ENCODE results near the gene C1QTNF9.

DNA sequence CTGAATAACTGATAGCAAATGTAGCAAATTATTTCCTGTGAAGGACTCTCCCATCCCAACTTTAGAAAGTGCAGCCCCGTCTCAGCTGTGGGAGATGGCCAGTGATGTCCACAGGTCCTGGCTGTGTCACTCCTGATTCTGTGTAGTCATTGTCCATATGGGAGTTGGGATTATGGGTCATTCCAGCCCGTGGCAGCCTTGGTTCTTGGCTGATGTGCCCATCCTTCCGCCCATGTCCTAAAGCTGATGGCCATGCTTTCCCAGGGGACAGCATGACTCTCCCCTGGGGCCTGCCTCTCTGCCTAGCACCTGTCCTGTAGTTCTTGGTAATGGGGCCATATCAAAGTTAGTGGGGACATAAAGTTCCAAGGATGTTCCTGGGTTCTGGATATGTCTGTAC, 43.9 kb upstream of the C1QTNF9 start:
- TF ChIP-seq, protein P1, sequence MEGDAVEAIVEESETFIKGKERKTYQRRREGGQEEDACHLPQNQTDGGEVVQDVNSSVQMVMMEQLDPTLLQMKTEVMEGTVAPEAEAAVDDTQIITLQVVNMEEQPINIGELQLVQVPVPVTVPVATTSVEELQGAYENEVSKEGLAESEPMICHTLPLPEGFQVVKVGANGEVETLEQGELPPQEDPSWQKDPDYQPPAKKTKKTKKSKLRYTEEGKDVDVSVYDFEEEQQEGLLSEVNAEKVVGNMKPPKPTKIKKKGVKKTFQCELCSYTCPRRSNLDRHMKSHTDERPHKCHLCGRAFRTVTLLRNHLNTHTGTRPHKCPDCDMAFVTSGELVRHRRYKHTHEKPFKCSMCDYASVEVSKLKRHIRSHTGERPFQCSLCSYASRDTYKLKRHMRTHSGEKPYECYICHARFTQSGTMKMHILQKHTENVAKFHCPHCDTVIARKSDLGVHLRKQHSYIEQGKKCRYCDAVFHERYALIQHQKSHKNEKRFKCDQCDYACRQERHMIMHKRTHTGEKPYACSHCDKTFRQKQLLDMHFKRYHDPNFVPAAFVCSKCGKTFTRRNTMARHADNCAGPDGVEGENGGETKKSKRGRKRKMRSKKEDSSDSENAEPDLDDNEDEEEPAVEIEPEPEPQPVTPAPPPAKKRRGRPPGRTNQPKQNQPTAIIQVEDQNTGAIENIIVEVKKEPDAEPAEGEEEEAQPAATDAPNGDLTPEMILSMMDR (IDR thresholded peaks at IDR 0.05) = no peak
- no peak for TF ChIP-seq EZH2 (IDR thresholded peaks at IDR 0.05)
